GM10248 (cell line): ENCODE data around the gene PRSS16.

ENCODE experiments used
- CTCF ChIA-PET: fragments of 300-600 bp; sonication (Branson Sonifier 250); formaldehyde crosslinking; extraction: SDS; loops from one replicate; lab custom pipeline; 2021; ENCODE audit warnings: antibody characterized with exemption; lab: Yijun Ruan, JAX
- POLR2A ChIA-PET: fragments of 350-650 bp; sonication (Branson Sonifier 250); formaldehyde crosslinking; extraction: SDS; loops from one replicate; lab custom pipeline; 2020; ENCODE audit warnings: antibody characterized with exemption; lab: Yijun Ruan, JAX
- DNase-seq: peaks from one replicate; pipeline ENCODE4 v3.0.0; 2012; ENCODE audit errors: extremely low spot score
- CTCF ChIP-seq: IDR thresholded peaks from 2 replicates; pipeline ENCODE4 v1.5.1; 2012; ENCODE audit warnings: mild to moderate bottlenecking, low read depth; ENCODE audit errors: extremely low read depth, missing control alignments, control extremely low read depth

Gene PRSS16

GRCh38 chr6:27234576-27234975 is 12.9 kb upstream of the PRSS16 start:
- no peak for DNase-seq
- no peak for TF ChIP-seq CTCF
- CTCF ChIA-PET: interaction anchor here (1.2 kb wide), 2 partner anchors 29 to 284 kb away, joined by 3 read pairs; no protein-coding TSS in a partner anchor
- POLR2A ChIA-PET: no interaction called here

DNA sequence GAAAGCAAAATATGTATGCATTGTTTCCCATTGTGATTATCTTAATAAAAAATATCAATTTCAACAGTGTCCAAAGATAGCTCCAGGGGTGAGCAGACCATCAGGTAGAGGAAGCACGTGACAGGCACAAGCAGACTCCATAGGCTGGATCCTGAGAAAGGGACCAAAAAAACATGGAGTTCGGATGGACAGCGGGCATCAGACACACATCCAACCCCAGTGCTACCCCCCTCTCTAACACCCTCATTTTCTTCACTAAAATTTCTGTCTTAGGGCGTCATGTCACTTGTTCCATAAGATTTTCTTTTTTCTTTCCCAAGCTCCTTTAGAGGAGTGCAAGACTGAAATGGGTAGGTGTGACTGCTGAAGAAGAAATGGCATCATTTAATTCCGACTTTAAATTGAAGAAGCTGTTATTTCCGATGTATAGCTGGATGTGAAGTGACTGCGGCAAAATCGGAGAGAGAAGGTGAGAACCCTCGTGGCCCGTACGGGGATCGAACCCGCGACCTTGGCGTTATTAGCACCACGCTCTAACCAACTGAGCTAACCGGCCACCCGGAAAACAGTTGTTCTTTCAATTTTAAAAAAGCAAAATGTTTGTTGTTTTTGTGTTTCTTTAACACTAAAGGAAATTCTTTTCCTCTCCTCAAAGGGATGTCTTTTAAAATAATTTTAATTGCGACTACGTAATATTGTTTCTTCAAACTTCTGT is 10.3 kb upstream of the PRSS16 start:
- POLR2A ChIA-PET: no interaction called here
- CTCF ChIA-PET: interaction anchor here (0.8 to 2.3 kb wide), 2 partner anchors 14 to 16 kb away, joined by 3 to 11 read pairs; no protein-coding TSS in a partner anchor
- no peak for DNase-seq
- TF ChIP-seq CTCF: no peak

DNA sequence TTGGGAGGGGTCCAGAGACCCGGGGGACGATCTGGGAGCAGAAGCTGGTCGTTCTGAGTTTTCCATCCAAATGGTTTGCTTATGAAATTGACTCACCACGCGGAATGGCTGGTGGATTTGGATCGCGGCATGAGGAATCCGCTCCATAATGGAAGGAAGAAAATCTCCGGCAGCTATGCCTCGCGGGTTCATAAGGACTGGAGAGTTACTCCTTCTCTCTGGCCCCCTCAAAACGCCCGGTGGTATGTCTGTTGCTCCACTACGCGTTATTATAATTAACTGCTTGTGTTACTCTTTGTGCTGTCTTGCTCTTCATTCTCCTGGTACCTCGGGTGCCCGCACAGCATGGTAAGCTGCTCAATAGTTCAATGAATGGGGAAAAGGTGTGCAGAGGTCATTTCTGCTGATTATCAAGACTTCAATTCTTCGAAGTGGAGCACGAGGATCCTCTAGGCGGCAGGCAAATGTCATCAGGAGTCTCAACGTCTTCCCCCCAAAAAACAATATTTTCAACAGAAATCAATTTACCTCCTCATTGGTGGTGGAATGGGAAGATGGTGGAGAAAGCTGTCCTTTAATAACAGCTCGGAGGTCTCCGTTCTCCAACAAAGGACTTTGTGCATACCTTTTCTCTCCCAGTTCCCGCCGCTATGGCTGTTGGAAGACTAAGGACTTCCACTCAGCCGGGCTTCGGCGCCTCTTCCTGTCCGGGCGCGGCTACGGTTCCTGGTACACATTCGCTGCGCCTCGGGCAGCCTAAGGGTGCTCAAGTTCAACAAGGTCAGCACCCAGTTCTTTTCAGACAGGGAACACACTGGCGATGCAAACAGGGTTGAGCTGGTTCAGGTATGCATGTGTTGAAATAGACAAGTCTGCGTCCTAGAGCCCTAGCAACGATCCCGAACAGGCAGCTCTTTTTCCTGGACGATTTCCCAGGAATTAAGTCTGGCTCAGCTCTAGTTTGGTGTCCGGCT is 9.2 kb upstream of the PRSS16 start:
- CTCF ChIA-PET: interaction anchor here (2.3 kb wide), 1 partner anchor 13 kb away, joined by 11 read pairs; no protein-coding TSS in a partner anchor
- no peak for DNase-seq
- no peak for TF ChIP-seq CTCF

DNA sequence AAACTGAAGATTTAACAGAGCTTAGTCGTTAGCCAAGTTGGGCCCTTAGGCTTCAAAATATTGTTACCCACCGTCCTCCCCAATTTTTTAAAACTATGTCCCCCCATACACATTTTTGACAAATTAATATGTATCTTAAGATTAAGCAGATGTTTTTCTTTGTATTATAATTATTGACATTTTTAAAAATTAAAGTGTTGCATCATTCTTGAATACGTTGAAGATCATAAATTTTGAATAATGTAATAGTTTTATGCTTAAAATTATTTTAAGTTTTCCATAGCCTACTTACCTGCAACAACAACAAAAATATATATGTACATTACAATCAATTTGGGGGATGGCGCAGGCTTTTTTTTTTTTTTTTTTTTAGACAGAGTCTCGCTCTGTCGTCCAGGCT is 8.2 kb upstream of the PRSS16 start:
- CTCF ChIA-PET: interaction anchor here (2.3 kb wide), 1 partner anchor 12 kb away, joined by 11 read pairs; no protein-coding TSS in a partner anchor
- TF ChIP-seq CTCF: no peak

More for the DNA sequence above, 9.2 kb upstream of the PRSS16 start:
- POLR2A ChIA-PET: no interaction called here

DNA sequence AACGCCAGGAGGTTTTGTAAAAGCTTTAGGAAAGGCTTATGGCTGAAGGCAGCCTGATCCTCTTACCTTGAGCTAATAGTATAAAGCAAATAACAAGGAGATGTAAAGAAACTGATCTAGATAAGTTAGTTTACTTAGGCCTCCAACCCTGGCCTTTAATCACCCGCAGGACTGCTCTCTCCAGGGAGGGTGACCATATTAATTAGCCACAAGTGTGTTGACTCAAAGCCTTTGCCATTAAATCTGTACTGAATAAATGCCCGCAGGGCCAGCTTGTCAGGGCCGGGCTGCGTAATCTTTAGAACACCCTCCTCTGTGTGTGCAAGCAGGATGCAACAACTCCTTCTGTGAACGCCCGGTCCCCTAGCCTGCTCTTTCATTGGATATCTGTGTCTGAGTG is 6.1 kb upstream of the PRSS16 start:
- no peak for TF ChIP-seq CTCF
- CTCF ChIA-PET: interaction anchor here (1.5 kb wide), 1 partner anchor 10 kb away, joined by 5 read pairs; no protein-coding TSS in a partner anchor
- POLR2A ChIA-PET: no interaction called here
- no peak for DNase-seq

More for the DNA sequence above, 8.2 kb upstream of the PRSS16 start:
- no peak for DNase-seq
- POLR2A ChIA-PET: no interaction called here
